Stimulated activated CD8-positive, alpha-beta memory T cell treated with anti-CD3 and anti-CD28 coated beads, Interleukin-12 subunit alpha, Interleukin-12 subunit beta, amount 100 ng/mL, for 24 hours (primary cell): Measurements from ENCODE around the gene ARHGAP44.
A peak's percentile ranks its signal among the peaks of the same experiment; 100 is the strongest.

Experiments used
- DNase-seq: peaks from one replicate; pipeline ENCODE4 v3.0.0-alpha.2; 2020; ENCODE audit errors: extremely low read depth

Gene ARHGAP44

GRCh38 chr17:12994341-12995074, 205.2 kb downstream of the ARHGAP44 start:
- DNase-seq: no peak

- DNase-seq: no peak
These were observed 206.0 kb downstream of the ARHGAP44 start for GRCh38 chr17:12995106-12995895.

GRCh38 chr17:12995896-12996295, 206.6 kb downstream of the ARHGAP44 start:
- DNase-seq: no peak

- DNase-seq: no peak
These were observed 207.1 kb downstream of the ARHGAP44 start for GRCh38 chr17:12996357-12996756.

GRCh38 chr17:12996941-12997340, 207.6 kb downstream of the ARHGAP44 start:
- DNase-seq: no peak

GRCh38 chr17:12998461-12998860, 209.2 kb downstream of the ARHGAP44 start:
- DNase-seq: no peak

GRCh38 chr17:12998874-12999273, 209.6 kb downstream of the ARHGAP44 start:
- DNase-seq: no peak

- DNase-seq: no peak
These were observed 211.3 kb downstream of the ARHGAP44 start for GRCh38 chr17:13000561-13000960.

GRCh38 chr17:13001991-13002615, 212.8 kb downstream of the ARHGAP44 start:
- no peak for DNase-seq

- no peak for DNase-seq
These were observed 213.6 kb downstream of the ARHGAP44 start for GRCh38 chr17:13002761-13003453.

GRCh38 chr17:13003454-13003851, 214.2 kb downstream of the ARHGAP44 start:
- DNase-seq: no peak

GRCh38 chr17:13003927-13004326, 214.6 kb downstream of the ARHGAP44 start:
- no peak for DNase-seq

- DNase-seq: no peak
These were observed 215.0 kb downstream of the ARHGAP44 start for GRCh38 chr17:13004336-13004735.

GRCh38 chr17:13005530-13005929, 216.2 kb downstream of the ARHGAP44 start:
- no peak for DNase-seq

- no peak for DNase-seq
These were observed 219.2 kb downstream of the ARHGAP44 start for GRCh38 chr17:13008461-13008860.

GRCh38 chr17:13010959-13011358, 221.7 kb downstream of the ARHGAP44 start:
- DNase-seq: no peak

GRCh38 chr17:13014801-13015200, 225.5 kb downstream of the ARHGAP44 start:
- no peak for DNase-seq

- DNase-seq: no peak
These were observed 227.8 kb downstream of the ARHGAP44 start for GRCh38 chr17:13016881-13017654.

GRCh38 chr17:13017655-13018459, 228.6 kb downstream of the ARHGAP44 start, which contains the start of gene ELAC2:
Gene ELAC2, minus strand, starts transcription at chr17:13018027. Its CDS starts 80 bp downstream, at chr17:13017947.
- peak; percentile 89 for DNase-seq

GRCh38 chr17:13024016-13024415, 234.7 kb downstream of the ARHGAP44 start:
- no peak for DNase-seq
